AG09309 (cell line): ENCODE measurements around the gene CDV3.

Experiments
- DNase-seq: peaks from one replicate; pipeline ENCODE4 v3.0.0-alpha.2; 2010; ENCODE audit warnings: low read depth
- H3K4me3 ChIP-seq: 2 replicates; pipeline ENCODE4 v1.5.1; 2011; ENCODE audit warnings: mild to moderate bottlenecking, low read depth, low read length, moderate library complexity; ENCODE audit not compliant: control insufficient read depth
- TF ChIP-seq, protein P1 (sequence below): IDR thresholded peaks from 2 replicates; pipeline ENCODE4 v1.5.1; 2011; ENCODE audit warnings: mild to moderate bottlenecking, low read depth, low read length, inconsistent platforms; ENCODE audit not compliant: insufficient read depth, control insufficient read depth; ENCODE audit errors: missing control alignments

CDV3 gene

DNA sequence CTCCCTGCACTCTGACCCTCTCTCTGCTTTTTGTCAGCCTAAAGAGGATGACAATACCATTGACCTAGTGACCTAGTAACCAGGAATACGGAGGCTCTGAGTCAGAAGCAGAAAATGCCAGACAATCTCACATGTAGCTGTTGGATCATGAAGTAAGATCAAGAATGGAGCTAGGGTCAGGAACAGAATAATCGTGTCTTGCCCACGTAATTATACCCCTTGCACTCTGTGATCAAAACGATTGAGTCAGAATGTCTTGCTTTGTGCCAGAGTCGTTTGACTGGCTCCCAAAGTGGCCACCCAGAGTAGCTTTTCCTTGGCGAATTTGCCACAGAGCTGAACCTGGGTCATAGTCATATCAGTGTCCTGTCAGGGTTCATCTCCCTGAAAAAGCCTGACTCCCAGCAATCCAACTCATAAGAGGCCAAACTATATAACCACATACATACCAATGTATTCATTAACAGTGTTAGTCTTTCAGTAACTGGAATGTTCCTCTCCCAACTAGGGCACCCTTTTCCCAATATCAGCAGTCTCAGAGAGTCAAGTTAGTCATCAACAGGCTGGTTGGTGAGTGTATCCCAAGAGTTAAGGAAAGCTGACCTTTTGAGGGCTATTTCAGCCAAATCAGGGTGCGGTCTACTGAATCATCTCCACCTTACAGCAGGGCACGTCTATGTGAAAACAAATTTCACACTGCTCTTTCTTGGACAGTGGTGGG, 5.0 kb upstream of the CDV3 start:
- TF ChIP-seq, protein P1, sequence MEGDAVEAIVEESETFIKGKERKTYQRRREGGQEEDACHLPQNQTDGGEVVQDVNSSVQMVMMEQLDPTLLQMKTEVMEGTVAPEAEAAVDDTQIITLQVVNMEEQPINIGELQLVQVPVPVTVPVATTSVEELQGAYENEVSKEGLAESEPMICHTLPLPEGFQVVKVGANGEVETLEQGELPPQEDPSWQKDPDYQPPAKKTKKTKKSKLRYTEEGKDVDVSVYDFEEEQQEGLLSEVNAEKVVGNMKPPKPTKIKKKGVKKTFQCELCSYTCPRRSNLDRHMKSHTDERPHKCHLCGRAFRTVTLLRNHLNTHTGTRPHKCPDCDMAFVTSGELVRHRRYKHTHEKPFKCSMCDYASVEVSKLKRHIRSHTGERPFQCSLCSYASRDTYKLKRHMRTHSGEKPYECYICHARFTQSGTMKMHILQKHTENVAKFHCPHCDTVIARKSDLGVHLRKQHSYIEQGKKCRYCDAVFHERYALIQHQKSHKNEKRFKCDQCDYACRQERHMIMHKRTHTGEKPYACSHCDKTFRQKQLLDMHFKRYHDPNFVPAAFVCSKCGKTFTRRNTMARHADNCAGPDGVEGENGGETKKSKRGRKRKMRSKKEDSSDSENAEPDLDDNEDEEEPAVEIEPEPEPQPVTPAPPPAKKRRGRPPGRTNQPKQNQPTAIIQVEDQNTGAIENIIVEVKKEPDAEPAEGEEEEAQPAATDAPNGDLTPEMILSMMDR, result no peak
- no peak overlapping the region for H3K4me3 ChIP-seq
- peak; percentile 66 for DNase-seq

DNA sequence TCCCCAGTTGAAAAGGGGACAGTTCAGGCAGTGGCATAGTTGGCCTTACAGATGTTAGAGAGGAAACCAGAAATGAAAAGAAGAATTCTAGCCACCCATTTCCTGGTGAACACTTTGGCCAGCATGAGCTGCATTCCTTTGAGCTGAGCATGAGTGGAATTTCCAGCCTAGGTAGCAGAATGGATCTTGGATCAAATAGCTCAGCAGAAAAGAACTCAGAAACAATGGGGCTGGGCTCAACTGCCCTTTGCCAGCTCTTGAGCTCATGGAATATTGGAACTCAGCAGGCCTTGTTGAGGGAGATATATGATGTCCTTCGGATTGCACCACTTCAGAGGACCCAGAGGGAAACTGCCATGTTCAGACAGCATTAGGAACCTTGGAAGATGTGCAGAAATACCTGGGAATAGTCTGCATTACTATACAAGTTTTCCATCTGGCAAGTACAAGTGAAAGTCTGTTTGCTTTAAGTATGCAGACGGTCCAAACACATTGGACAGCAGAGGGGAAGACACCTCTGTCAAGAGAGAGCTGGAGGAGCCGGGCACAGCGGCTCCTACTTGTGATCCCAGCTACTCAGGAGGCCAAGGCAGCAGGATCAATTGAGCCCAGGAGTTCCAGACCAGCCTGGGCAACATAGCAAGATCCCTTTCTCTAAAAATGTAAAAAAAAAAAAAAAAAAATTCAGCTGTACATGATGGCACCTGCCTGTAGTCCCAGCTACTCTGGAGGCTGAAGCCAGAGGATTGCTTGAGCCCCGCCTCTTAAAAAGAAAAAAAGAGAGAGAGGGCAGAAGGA, 3.1 kb upstream of the CDV3 start:
- peak; percentile 61 for DNase-seq
- TF ChIP-seq, protein P1, result no peak

DNA sequence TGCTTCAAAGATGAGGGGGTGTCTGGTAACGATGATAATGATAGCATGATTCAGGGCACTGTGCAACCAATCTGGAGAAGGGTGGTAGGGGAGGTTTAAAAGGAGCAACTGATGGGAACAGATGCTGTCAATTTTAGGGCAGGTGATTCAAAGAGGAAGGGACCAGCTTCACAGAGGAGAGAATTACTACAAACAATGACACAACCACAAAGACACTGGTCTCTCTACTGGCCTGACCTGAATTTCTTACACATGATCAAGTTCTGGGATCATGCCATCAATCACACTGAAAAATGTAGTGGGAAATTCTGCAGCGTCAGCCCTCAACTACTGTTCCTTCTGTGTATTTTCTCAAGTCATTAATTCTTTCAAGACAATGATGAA, 2.6 kb upstream of the CDV3 start:
- no peak for DNase-seq
- TF ChIP-seq, protein P1, result no peak
- no peak overlapping the region for H3K4me3 ChIP-seq

More for the DNA sequence above, 3.1 kb upstream of the CDV3 start:
- no peak overlapping the region for H3K4me3 ChIP-seq

DNA sequence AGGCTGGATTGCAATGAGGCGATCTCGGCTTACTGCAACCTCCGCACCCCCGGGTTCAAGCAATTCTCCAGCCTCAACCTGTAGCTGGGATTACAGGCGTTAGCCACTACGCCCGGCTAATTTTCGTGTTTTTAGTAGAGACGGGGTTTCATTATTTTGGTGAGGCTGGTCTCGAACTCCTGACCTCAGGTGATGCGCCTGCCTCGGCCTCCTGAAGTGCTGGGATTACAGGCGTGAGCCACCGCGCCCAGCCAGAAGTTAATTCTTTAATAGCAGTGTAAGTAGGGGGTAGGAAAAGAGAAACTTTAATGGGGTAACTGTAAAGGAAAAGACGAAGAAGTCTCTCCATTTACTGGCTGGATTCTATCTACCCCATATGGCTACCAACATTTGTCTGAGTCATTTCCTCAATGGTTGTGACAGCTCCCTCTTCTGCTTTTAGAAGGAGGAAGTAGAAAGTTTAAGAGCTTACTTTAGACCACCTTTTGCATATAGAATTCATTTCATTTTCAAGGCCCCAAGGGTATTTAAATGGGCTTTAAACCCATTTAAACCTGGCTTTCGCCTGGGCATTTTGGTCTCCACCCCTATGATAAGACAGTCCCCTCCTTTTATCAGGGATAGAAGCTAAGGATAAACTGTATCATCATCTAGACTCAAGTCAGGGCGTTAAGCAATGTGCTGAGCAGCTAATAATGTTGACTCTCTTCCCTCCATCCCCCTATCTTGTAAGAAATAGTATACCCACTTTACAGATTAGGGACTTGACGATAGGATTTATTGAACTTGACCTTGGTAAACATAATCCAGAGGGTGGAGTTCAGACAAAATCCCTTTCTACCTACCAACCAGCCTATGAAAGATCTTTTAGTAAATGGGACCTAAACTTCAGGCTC, 1.1 kb upstream of the CDV3 start:
- TF ChIP-seq, protein P1, result no peak
- no peak for DNase-seq
- no peak overlapping the region for H3K4me3 ChIP-seq

DNA sequence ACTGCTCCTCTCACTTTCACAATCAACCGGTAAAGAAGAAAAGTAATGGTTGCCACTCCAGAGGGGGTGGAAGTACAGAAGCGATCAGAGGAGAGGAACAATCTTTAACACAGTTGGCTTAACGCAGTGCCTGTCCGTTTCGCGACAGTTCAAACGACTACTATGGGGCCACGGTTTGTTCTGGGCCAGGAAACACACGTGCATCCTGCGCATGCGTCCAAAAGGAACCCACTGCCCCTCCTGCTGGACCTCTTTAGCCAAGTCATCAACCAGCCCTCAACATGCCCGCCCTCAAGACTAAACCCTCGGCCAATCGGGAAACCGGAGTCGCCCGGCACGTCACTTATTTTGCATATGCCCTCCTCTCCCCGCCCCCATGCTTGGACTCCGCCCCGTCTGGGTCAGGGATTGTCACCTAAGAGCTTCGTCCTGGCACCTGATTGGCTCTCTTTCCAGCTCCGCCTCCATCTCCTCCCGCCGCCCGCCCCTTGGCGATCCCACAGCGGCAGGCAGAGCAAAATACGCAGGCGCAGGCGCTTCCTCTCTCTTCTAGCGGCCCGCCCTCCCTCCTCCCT, 345 bp upstream of the CDV3 start:
- TF ChIP-seq, protein P1, result no peak
- peak; percentile 100 for DNase-seq
- peak overlapping the region; percentile 70 for H3K4me3 ChIP-seq
